ENCODE measurements around the gene SAMD9. TPM values are rescaled to one million over a fixed set of nuclear protein-coding genes. Genes with fewer than 3 reads are reported as not detected.

SAMD9 gene
- polyA plus RNA-seq, 1 experiment: 9.0 TPM

DNA sequence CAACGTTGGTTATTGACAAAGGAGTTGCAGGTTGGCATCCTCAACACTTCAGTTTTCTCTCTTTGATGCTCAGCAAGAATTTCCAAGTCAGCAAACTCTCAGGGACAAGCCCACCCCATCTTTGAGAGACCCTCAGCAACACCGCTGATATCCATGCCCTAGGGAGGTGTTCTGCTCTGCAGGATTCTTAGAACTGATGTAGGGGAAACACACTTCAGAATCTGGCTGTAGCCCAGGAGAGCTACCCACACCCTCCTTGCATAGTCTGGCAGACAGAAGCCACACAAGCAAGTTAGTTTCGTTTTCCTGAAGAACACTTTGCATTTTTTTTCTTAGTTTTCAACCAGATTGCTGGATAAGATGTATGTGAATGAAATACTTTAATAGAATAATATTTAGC lies 29.6 kb upstream of the SAMD9 start:
- ChIA-PET CTCF (no interaction called here), POLR2A (no interaction called here)
- Histone ChIP-seq H3K9me3 (ENCODE audit: control insufficient read depth, insufficient read depth, low read length) (no peaks in the 10 kb centered on the region), H3K27ac (ENCODE audit: low read depth, low read length) (no peak overlapping the region), H3K4me3 (ENCODE audit: low read depth, low read length) (peak overlapping the region; percentile 38), H3K27me3 (ENCODE audit: control insufficient read depth, insufficient read depth, low read length) (no peaks in the 10 kb centered on the region)
- no peak for DNase-seq (ENCODE audit: low read depth, low spot score)
- TF ChIP-seq, protein P1, sequence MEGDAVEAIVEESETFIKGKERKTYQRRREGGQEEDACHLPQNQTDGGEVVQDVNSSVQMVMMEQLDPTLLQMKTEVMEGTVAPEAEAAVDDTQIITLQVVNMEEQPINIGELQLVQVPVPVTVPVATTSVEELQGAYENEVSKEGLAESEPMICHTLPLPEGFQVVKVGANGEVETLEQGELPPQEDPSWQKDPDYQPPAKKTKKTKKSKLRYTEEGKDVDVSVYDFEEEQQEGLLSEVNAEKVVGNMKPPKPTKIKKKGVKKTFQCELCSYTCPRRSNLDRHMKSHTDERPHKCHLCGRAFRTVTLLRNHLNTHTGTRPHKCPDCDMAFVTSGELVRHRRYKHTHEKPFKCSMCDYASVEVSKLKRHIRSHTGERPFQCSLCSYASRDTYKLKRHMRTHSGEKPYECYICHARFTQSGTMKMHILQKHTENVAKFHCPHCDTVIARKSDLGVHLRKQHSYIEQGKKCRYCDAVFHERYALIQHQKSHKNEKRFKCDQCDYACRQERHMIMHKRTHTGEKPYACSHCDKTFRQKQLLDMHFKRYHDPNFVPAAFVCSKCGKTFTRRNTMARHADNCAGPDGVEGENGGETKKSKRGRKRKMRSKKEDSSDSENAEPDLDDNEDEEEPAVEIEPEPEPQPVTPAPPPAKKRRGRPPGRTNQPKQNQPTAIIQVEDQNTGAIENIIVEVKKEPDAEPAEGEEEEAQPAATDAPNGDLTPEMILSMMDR (IDR thresholded peaks at IDR 0.05; ENCODE audit: low read depth, low read length): no peak

- DNase-seq (ENCODE audit: low read depth, low spot score): no peak
Observed at GRCh38 chr7:93146472-93147141, 28.8 kb upstream of the SAMD9 start.

GRCh38 chr7:93146036-93146435 lies 28.3 kb upstream of the SAMD9 start:
- Histone ChIP-seq H3K9me3 (ENCODE audit: control insufficient read depth, insufficient read depth, low read length) (no peaks in the 10 kb centered on the region), H3K27me3 (ENCODE audit: control insufficient read depth, insufficient read depth, low read length) (no peaks in the 10 kb centered on the region), H3K4me3 (ENCODE audit: low read depth, low read length) (no peak overlapping the region), H3K27ac (ENCODE audit: low read depth, low read length) (no peak overlapping the region)
- ChIA-PET POLR2A (no interaction called here), CTCF (no interaction called here)
- TF ChIP-seq, protein P1 (IDR thresholded peaks at IDR 0.05; ENCODE audit: low read depth, low read length): no peak
- DNase-seq (ENCODE audit: low read depth, low spot score): no peak

More at GRCh38 chr7:93146472-93147141, 28.8 kb upstream of the SAMD9 start:
- TF ChIP-seq, protein P1 (IDR thresholded peaks at IDR 0.05; ENCODE audit: low read depth, low read length): no peak
- ChIA-PET CTCF (no interaction called here), POLR2A (no interaction called here)
- no peaks in the 10 kb centered on the region for H3K27me3 ChIP-seq (ENCODE audit: control insufficient read depth, insufficient read depth, low read length)
- no peaks in the 10 kb centered on the region for H3K9me3 ChIP-seq (ENCODE audit: control insufficient read depth, insufficient read depth, low read length)
- no peak overlapping the region for H3K27ac ChIP-seq (ENCODE audit: low read depth, low read length)
- peak overlapping the region; percentile 11; the same call in 1 of the 2 replicates for H3K4me3 ChIP-seq (ENCODE audit: low read depth, low read length)

DNA sequence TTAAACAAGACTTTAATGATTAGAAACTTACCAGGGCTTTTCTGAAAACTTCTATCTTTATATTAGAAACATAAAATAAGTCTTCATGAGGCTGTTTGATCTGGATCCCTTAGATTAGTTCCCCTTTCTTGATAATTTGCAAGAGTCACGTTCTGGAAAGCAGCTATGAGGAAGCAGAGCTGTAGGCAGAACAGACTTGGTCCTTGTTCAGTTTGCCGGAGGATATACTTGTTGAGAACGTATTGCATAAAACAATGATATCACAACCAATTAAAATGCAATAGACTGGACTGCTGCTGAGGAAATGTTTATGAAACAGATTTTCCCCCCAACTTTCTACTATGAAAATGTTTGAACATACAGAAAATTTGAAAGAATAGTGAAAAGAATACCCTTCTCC lies 27.6 kb upstream of the SAMD9 start:
- CTCF ChIA-PET: interaction anchor here (0.6 kb wide), 1 partner anchor 525 kb away, joined by 3 read pairs; no protein-coding TSS in a partner anchor
- no peaks in the 10 kb centered on the region for H3K9me3 ChIP-seq (ENCODE audit: control insufficient read depth, insufficient read depth, low read length)
- no peak for DNase-seq (ENCODE audit: low read depth, low spot score)
- H3K27me3 ChIP-seq (ENCODE audit: control insufficient read depth, insufficient read depth, low read length): no peaks in the 10 kb centered on the region
- TF ChIP-seq, protein P1 (IDR thresholded peaks at IDR 0.05; ENCODE audit: low read depth, low read length): no peak
- H3K4me3 ChIP-seq (ENCODE audit: low read depth, low read length): no peak overlapping the region
- H3K27ac ChIP-seq (ENCODE audit: low read depth, low read length): no peak overlapping the region
- POLR2A ChIA-PET: no interaction called here

GRCh38 chr7:93142127-93142526 lies 24.3 kb upstream of the SAMD9 start:
- H3K27ac ChIP-seq (ENCODE audit: low read depth, low read length): no peak overlapping the region
- H3K9me3 ChIP-seq (ENCODE audit: control insufficient read depth, insufficient read depth, low read length): no peaks in the 10 kb centered on the region
- no peak for DNase-seq (ENCODE audit: low read depth, low spot score)
- no peak overlapping the region for H3K4me3 ChIP-seq (ENCODE audit: low read depth, low read length)
- TF ChIP-seq, protein P1 (IDR thresholded peaks at IDR 0.05; ENCODE audit: low read depth, low read length): no peak
- no peaks in the 10 kb centered on the region for H3K27me3 ChIP-seq (ENCODE audit: control insufficient read depth, insufficient read depth, low read length)
- CTCF ChIA-PET: no interaction called here
- POLR2A ChIA-PET: no interaction called here

All from AG04450 (cell line).